ENCODE measurements around the gene SLC7A5. TPM values are rescaled to one million over a fixed set of nuclear protein-coding genes. Genes with fewer than 3 reads are reported as not detected.

Gene SLC7A5
- total and polyA plus RNA-seq, 2 of the 4 experiments (the other 2 are of a cell fraction): 11.3 to 101 TPM

GRCh38 chr16:87806641-87807546 is 62.4 kb downstream of the SLC7A5 start (continued):
- no peak for TF ChIP-seq ELK1 (IDR thresholded peaks at IDR 0.05; ENCODE audit: borderline replicate concordance, low read depth, low read length)

- Histone ChIP-seq H3K14ac (replicated peaks; ENCODE audit: low read depth, low read length) (peak overlapping the region; percentile 92), H3K18ac (ENCODE audit: low read depth, low read length) (peak overlapping the region; percentile 93), H3K36me3 (ENCODE audit: control insufficient read depth, insufficient read depth, low read length) (no peaks in the 10 kb centered on the region), H2BK20ac (ENCODE audit: low read depth, low read length) (peak overlapping the region; percentile 97), H4K20me1 (ENCODE audit: insufficient read depth, low read length) (no peaks in the 10 kb centered on the region), H4K5ac (ENCODE audit: low read depth, low read length) (peak overlapping the region; percentile 99), H2AK9ac (replicated peaks; ENCODE audit: low read depth, low read length, poor library complexity) (peak overlapping the region; percentile 99), H3K79me1 (ENCODE audit: low read depth in 1 of 2, low read length in 2 of 2) (peaks cover 0 to 3% of the 10 kb centered on the region in 2 experiments; a peak in 1 of 4 replicates), H3K27me3 (ENCODE audit: control insufficient read depth, insufficient read depth, low read length) (peaks cover 4% of the 10 kb centered on the region; the same call in 1 of the 2 replicates), H3K9ac (ENCODE audit: low read depth, low read length) (peak overlapping the region; percentile 43), H2AFZ (replicated peaks; ENCODE audit: low read length, poor library complexity) (peak overlapping the region; percentile 83), H3K4me3 (ENCODE audit: insufficient read depth, low read depth, low read length) (no peak overlapping the region), H3K23ac (ENCODE audit: low read depth, low read length) (peak overlapping the region; percentile 50), H4K8ac (ENCODE audit: low read depth in 2 of 2, low read length in 2 of 2) (peak overlapping the region; percentile 93 to 99), H2BK15ac (ENCODE audit: low read depth, low read length) (peak overlapping the region; percentile 95; the same call in 2 of the 3 replicates), H3K9me3 (ENCODE audit: control insufficient read depth, insufficient read depth, low read length) (peaks cover 7% of the 10 kb centered on the region; the same call in 1 of the 2 replicates), H4K91ac (ENCODE audit: insufficient read depth, low read depth, low read length) (peak overlapping the region; percentile 96), H2BK120ac (ENCODE audit: low read depth, low read length) (peak overlapping the region; percentile 99), H3K4me1 (ENCODE audit: control insufficient read depth, insufficient read depth, low read length) (peaks cover 15% of the 10 kb centered on the region), H3K27ac (ENCODE audit: insufficient read depth, low read length) (peak overlapping the region; percentile 55), H2AK5ac (ENCODE audit: low read depth, low read length) (peak overlapping the region; percentile 100), H3K9me1 (ENCODE audit: insufficient read depth, low read length) (peaks cover 14% of the 10 kb centered on the region), H3K4me2 (ENCODE audit: low read depth, low read length) (peak overlapping the region; percentile 51), H3K4ac (ENCODE audit: low read depth, low read length) (peak overlapping the region; percentile 97), H2BK5ac (ENCODE audit: low read depth, low read length, poor library complexity, severe bottlenecking) (peak overlapping the region; percentile 52), H3K56ac (ENCODE audit: extremely low read depth, insufficient read depth, low read length) (peak overlapping the region; percentile 59; the same call in 1 of the 2 replicates)
- WGBS, 2 experiments (ENCODE audit: extremely low coverage in 2 of 2, insufficient read length in 1 of 2): 20% methylated on average over 4 of the region's 16 CpGs; no CpG with 5 or more reads in 1 of the 2 experiments
- TF ChIP-seq ELK1 (IDR thresholded peaks at IDR 0.05; ENCODE audit: borderline replicate concordance, low read depth, low read length) (no peak), FOS (IDR thresholded peaks at IDR 0.05; ENCODE audit: low read depth, low read length) (peak; percentile 10; the same call in 1 of the 2 replicates)
- in situ Hi-C loops (cut with MboI; ENCODE audit: low sequenced_read_pairs) (no loop called here), dilution Hi-C loops (cut with HindIII; ENCODE audit: low sequenced_read_pairs, unreplicated experiment) (no loop called here), intact Hi-C loops (cut with micrococcal nuclease) (no loop called here)
- DNase-seq (peak; percentile 54), ATAC-seq (ENCODE audit: low read depth) (no peak; the same call in none of the 2 replicates)
- POLR2A ChIA-PET (ENCODE audit: unreplicated experiment): no interaction called here
- CTCF ChIA-PET: interaction anchor here (2.2 kb wide), 1 partner anchor 27 kb away, joined by 7 read pairs; no protein-coding TSS in a partner anchor
- BruUV-seq (replicated peaks): no TSS peak
Observed at GRCh38 chr16:87806261-87806640, 63.1 kb downstream of the SLC7A5 start.
